ENCODE data around the gene EXPH5.

EXPH5 gene

DNA sequence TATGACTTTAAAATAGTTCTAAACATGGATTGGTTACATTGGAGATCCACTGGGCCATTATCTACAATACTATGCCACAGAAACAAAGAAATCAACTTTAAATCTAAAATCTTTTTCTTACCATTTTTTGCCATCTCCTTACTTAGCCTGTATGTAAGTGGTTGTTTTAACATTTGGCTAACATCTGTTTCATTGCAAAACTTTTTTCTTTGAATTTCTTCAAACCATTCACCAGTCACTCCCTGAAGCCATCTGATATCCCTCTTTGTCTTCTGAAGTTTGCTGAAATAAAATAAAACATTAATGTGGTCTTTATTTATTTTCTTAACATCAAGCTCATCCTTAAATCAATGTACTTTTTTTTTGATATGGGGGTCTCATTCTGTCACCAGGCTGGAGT lies 52.0 kb downstream of the EXPH5 start:
- no peaks in the 10 kb centered on the region for H3K36me3 ChIP-seq
- TF ChIP-seq, protein P1, sequence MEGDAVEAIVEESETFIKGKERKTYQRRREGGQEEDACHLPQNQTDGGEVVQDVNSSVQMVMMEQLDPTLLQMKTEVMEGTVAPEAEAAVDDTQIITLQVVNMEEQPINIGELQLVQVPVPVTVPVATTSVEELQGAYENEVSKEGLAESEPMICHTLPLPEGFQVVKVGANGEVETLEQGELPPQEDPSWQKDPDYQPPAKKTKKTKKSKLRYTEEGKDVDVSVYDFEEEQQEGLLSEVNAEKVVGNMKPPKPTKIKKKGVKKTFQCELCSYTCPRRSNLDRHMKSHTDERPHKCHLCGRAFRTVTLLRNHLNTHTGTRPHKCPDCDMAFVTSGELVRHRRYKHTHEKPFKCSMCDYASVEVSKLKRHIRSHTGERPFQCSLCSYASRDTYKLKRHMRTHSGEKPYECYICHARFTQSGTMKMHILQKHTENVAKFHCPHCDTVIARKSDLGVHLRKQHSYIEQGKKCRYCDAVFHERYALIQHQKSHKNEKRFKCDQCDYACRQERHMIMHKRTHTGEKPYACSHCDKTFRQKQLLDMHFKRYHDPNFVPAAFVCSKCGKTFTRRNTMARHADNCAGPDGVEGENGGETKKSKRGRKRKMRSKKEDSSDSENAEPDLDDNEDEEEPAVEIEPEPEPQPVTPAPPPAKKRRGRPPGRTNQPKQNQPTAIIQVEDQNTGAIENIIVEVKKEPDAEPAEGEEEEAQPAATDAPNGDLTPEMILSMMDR (IDR thresholded peaks at IDR 0.05): no peak

DNA sequence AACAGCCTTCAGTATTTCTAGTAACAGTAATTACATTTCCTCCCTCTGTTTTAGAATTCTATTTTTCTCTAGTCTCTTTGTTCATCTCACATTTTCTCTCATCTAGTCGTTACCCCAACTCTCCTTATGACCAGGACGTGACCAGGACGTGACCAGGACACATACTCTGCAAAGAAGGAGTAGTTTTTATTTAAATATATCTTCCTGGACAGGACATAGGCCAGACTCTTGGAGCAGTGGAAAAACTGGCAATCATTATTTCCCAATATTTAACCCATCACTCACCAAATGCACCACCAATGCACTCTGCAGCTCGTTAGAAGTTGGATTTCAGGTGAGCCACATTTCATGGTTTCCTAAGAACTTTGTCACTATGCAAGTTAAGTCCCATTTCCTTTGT lies 55.1 kb downstream of the EXPH5 start:
- Histone ChIP-seq H3K27ac (no peak overlapping the region), H3K4me3 (ENCODE audit: low read depth in 1 of 2, low read length in 1 of 2) (no peak overlapping the region), H3K27me3 (no peaks in the 10 kb centered on the region), H3K4me1 (ENCODE audit: control insufficient read depth in 1 of 2, insufficient read depth in 1 of 2, low read depth in 1 of 2, low read length in 1 of 2) (no peaks in the 10 kb centered on the region), H3K36me3 (no peaks in the 10 kb centered on the region), H3K9me3 (no peaks in the 10 kb centered on the region)
- TF ChIP-seq, protein P1 (IDR thresholded peaks at IDR 0.05): no peak

More for the DNA sequence above, 52.0 kb downstream of the EXPH5 start:
- no peaks in the 10 kb centered on the region for H3K9me3 ChIP-seq
- no peaks in the 10 kb centered on the region for H3K27me3 ChIP-seq
- no peak overlapping the region for H3K4me3 ChIP-seq (ENCODE audit: low read depth in 1 of 2, low read length in 1 of 2)
- H3K27ac ChIP-seq: no peak overlapping the region
- H3K4me1 ChIP-seq (ENCODE audit: control insufficient read depth in 1 of 2, insufficient read depth in 1 of 2, low read depth in 1 of 2, low read length in 1 of 2): no peaks in the 10 kb centered on the region

DNA sequence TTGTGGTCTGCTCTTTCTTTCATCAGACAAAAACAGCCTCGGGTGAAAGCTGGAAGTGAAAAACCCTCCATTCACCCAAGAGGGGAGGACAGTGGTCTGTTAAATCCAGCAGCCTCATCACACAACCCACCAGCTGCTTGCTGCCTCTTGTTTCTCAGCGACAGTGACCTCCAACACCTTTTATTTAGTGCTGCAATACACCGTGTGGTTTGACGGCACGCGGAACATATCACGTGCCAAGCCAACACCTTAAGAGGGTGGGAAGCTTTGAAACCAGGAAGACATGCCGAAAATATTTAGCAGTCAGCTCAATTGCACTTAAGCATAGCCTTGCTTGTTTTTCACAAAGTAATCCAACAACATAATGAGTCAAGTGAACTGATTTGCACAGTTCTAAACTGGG lies 55.5 kb downstream of the EXPH5 start:
- TF ChIP-seq, protein P1 (IDR thresholded peaks at IDR 0.05): no peak
- Histone ChIP-seq H3K4me3 (ENCODE audit: low read depth in 1 of 2, low read length in 1 of 2) (no peak overlapping the region), H3K27ac (no peak overlapping the region), H3K36me3 (no peaks in the 10 kb centered on the region), H3K9me3 (no peaks in the 10 kb centered on the region), H3K4me1 (ENCODE audit: control insufficient read depth in 1 of 2, insufficient read depth in 1 of 2, low read depth in 1 of 2, low read length in 1 of 2) (no peaks in the 10 kb centered on the region), H3K27me3 (no peaks in the 10 kb centered on the region)

DNA sequence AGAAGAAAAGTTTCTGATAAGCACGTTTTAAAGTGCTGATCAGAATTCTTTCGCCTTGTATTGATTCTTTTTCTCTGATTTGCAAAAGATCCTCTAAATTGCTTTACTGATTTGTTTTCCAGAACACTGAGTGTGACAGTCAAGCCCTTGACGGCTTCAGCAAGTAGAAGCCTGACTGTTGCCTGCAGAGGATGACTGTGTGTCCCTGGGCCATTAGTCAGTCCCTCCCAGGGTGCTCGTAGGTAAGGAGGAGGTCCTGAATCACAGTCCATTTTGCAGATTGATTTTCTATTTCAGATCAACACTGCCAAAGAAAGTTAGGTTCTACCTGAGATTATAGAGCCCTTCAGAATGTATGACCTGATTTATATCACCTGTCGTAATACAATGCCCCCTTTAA lies 56.8 kb downstream of the EXPH5 start:
- Histone ChIP-seq H3K27ac (no peak overlapping the region), H3K9me3 (no peaks in the 10 kb centered on the region), H3K36me3 (no peaks in the 10 kb centered on the region), H3K4me1 (ENCODE audit: control insufficient read depth in 1 of 2, insufficient read depth in 1 of 2, low read depth in 1 of 2, low read length in 1 of 2) (no peaks in the 10 kb centered on the region), H3K27me3 (no peaks in the 10 kb centered on the region), H3K4me3 (ENCODE audit: low read depth in 1 of 2, low read length in 1 of 2) (no peak overlapping the region)
- TF ChIP-seq, protein P1 (IDR thresholded peaks at IDR 0.05): no peak

DNA sequence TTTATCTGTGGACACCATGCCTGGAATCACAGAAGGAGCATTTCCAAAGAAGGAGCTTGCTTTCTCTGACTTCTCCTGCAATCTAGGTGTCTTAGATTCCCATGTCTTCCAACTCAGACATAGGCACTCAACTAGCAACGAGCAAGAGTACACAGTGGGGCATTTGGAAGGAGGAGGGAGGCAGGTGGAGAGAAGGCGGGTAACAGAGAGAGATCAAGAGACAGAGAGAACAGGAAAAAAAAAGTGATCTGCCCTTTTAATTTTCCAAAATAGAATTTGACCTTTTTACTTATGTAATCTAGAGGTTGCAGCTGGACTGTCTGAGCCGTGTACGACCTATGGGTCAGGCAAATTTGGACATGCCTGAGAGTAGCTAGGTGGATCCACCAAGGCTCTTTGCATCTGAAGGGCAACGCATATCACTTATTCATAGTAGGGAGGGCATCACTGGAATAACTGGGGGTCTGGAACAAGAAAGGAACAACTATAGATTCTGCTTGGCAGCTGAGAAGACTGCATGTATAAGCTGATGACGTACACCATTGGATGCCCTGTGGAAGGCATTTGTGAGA lies 58.1 kb downstream of the EXPH5 start:
- Histone ChIP-seq H3K4me1 (ENCODE audit: control insufficient read depth in 1 of 2, insufficient read depth in 1 of 2, low read depth in 1 of 2, low read length in 1 of 2) (no peaks in the 10 kb centered on the region), H3K27ac (no peak overlapping the region), H3K9me3 (no peaks in the 10 kb centered on the region), H3K27me3 (no peaks in the 10 kb centered on the region), H3K4me3 (ENCODE audit: low read depth in 1 of 2, low read length in 1 of 2) (no peak overlapping the region), H3K36me3 (no peaks in the 10 kb centered on the region)
- TF ChIP-seq, protein P1 (IDR thresholded peaks at IDR 0.05): no peak
